ENCODE results near the gene ACTA2.

The ACTA2 gene

GRCh38 chr10:88952647-88953111, at the start of gene ACTA2:
Gene ACTA2 (minus strand): TSS chr10:88952773. CDS start chr10:88948930, 3,843 bp downstream.
- peak; percentile 22 for DNase-seq

- DNase-seq: no peak
Observed at GRCh38 chr10:89001729-89002072, 49.1 kb upstream of the ACTA2 start.

GRCh38 chr10:89001024-89001728, 48.6 kb upstream of the ACTA2 start:
- DNase-seq: no peak

- no peak for DNase-seq
Observed at GRCh38 chr10:88999625-89000024, 47.1 kb upstream of the ACTA2 start.

GRCh38 chr10:88996927-88997326, 44.4 kb upstream of the ACTA2 start:
- DNase-seq: no peak

GRCh38 chr10:88995156-88995876, 42.7 kb upstream of the ACTA2 start:
- no peak for DNase-seq

- DNase-seq: no peak
Observed at GRCh38 chr10:88994019-88994418, 41.4 kb upstream of the ACTA2 start.

- DNase-seq: no peak
Observed at GRCh38 chr10:88992921-88993524, 40.5 kb upstream of the ACTA2 start.

- no peak for DNase-seq
Observed at GRCh38 chr10:88991899-88992320, 39.3 kb upstream of the ACTA2 start.

GRCh38 chr10:88991161-88991898, 38.8 kb upstream of the ACTA2 start:
- no peak for DNase-seq

GRCh38 chr10:88990384-88991160, 38.0 kb upstream of the ACTA2 start, which contains the start of gene FAS:
Gene FAS (plus strand): TSS chr10:88990798. CDS start chr10:88990877, 79 bp downstream.
- no peak for DNase-seq

GRCh38 chr10:88989824-88990383, 37.3 kb upstream of the ACTA2 start:
- no peak for DNase-seq

- no peak for DNase-seq
Observed at GRCh38 chr10:88989423-88989822, 36.9 kb upstream of the ACTA2 start.

GRCh38 chr10:88987840-88988239, 35.3 kb upstream of the ACTA2 start:
- no peak for DNase-seq

- no peak for DNase-seq
Observed at GRCh38 chr10:88987243-88987725, 34.7 kb upstream of the ACTA2 start.

- DNase-seq: no peak
Observed at GRCh38 chr10:88986549-88987242, 34.1 kb upstream of the ACTA2 start.

- DNase-seq: no peak
Observed at GRCh38 chr10:88984525-88984924, 32.0 kb upstream of the ACTA2 start.

- DNase-seq: no peak
Observed at GRCh38 chr10:88983939-88984338, 31.4 kb upstream of the ACTA2 start.

- DNase-seq: no peak
Observed at GRCh38 chr10:88983206-88983605, 30.6 kb upstream of the ACTA2 start.

- DNase-seq: no peak
Observed at GRCh38 chr10:88982366-88982765, 29.8 kb upstream of the ACTA2 start.

- no peak for DNase-seq
Observed at GRCh38 chr10:88981435-88981834, 28.9 kb upstream of the ACTA2 start.

Data from NCI-H446 treated with DMSO at 0.1 percent for 48 hours (cell line).